HEK293 (cell line): ENCODE results near the gene NLGN1.

Source experiments
- CTCF ChIA-PET: fragments of 350-600 bp; formaldehyde crosslinking; extraction: SDS; loops from one replicate; lab custom pipeline; 2021; ENCODE audit warnings: antibody characterized with exemption; lab: Yijun Ruan, JAX
- POLR2A ChIA-PET: fragments of 300-600 bp; formaldehyde crosslinking; extraction: SDS; loops from one replicate; lab custom pipeline; 2020; ENCODE audit warnings: antibody characterized with exemption, inconsistent platforms; lab: Yijun Ruan, JAX
- H3K27ac ChIP-seq: fragments of 200-500 bp; sonication (Bioruptor generic); 2 replicates; pipeline ENCODE4 v1.5.1; 2014; ENCODE audit warnings: low read depth, low read length, control low read depth, inconsistent platforms; ENCODE audit errors: extremely low read depth
- H3K36me3 ChIP-seq, 2 experiments: fragments of 200-500 bp in 1 of 2; sonication (Bioruptor generic) in 1 of 2; 1 replicate in 1 of 2; 2 replicates in 1 of 2; pipeline ENCODE4 v1.5.1; 2014 to 2017; ENCODE audit warnings: inconsistent platforms in 2 of 2, low read length in 2 of 2; ENCODE audit not compliant: control insufficient read depth in 2 of 2, insufficient read depth in 1 of 2
- H3K4me1 ChIP-seq: fragments of 200-500 bp; sonication (Bioruptor generic); 2 replicates; pipeline ENCODE4 v1.5.1; 2014; ENCODE audit warnings: mild to moderate bottlenecking, low read length, inconsistent platforms; ENCODE audit not compliant: control insufficient read depth, insufficient read depth
- H3K4me3 ChIP-seq: 2 replicates; pipeline ENCODE4 v1.5.1; 2011; ENCODE audit warnings: low read depth, mild to moderate bottlenecking, control low read depth, low read length, moderate library complexity
- H3K9me3 ChIP-seq: fragments of 200-500 bp; sonication (Bioruptor generic); 2 replicates; pipeline ENCODE4 v1.5.1; 2014; ENCODE audit warnings: low read depth, low read length, inconsistent platforms; ENCODE audit not compliant: control insufficient read depth, insufficient read depth
- BCL6B ChIP-seq: fragments of 450-650 bp; formaldehyde crosslinking; IDR thresholded peaks from 2 replicates; pipeline ENCODE4 v1.5.1; 2017; ENCODE audit warnings: missing biosample characterization, missing genetic modification characterization
- GLIS2 ChIP-seq: fragments of 450-650 bp; formaldehyde crosslinking; IDR thresholded peaks from 2 replicates; pipeline ENCODE4 v1.5.1; 2016; ENCODE audit warnings: missing biosample characterization, missing genetic modification characterization
- HOXD13 ChIP-seq: sonication (generic); formaldehyde crosslinking; IDR thresholded peaks from 2 replicates; pipeline ENCODE4 v1.8.0; 2022; ENCODE audit warnings: missing genetic modification reagents, borderline replicate concordance
- KLF16 ChIP-seq: fragments of 450-650 bp; formaldehyde crosslinking; IDR thresholded peaks from 2 replicates; pipeline ENCODE4 v1.5.1; 2017; ENCODE audit warnings: missing biosample characterization, missing genetic modification characterization
- MYNN ChIP-seq: fragments of 450-650 bp; formaldehyde crosslinking; IDR thresholded peaks from 2 replicates; pipeline ENCODE4 v1.5.1; 2016; ENCODE audit warnings: missing biosample characterization, missing genetic modification characterization, borderline replicate concordance
- PRDM10 ChIP-seq: fragments of 450-650 bp; formaldehyde crosslinking; IDR thresholded peaks from 2 replicates; pipeline ENCODE4 v1.5.1; 2016; ENCODE audit warnings: missing biosample characterization, missing genetic modification characterization
- ZBTB1 ChIP-seq: fragments of 450-650 bp; formaldehyde crosslinking; IDR thresholded peaks from 2 replicates; pipeline ENCODE4 v1.5.1; 2016; ENCODE audit warnings: missing biosample characterization, missing genetic modification characterization
- ZBTB11 ChIP-seq: fragments of 450-650 bp; formaldehyde crosslinking; conservative IDR thresholded peaks from 2 replicates; pipeline ENCODE4 v1.5.1; 2016; ENCODE audit warnings: low read depth, missing biosample characterization, missing genetic modification characterization
- ZBTB6 ChIP-seq: fragments of 450-650 bp; formaldehyde crosslinking; IDR thresholded peaks from 2 replicates; pipeline ENCODE4 v1.5.1; 2017; ENCODE audit warnings: missing biosample characterization, missing genetic modification characterization
- ZNF211 ChIP-seq: fragments of 450-650 bp; formaldehyde crosslinking; IDR thresholded peaks from 2 replicates; pipeline ENCODE4 v1.5.1; 2016; ENCODE audit warnings: low read depth, missing biosample characterization, missing genetic modification characterization
- ZNF239 ChIP-seq: fragments of 450-650 bp; formaldehyde crosslinking; IDR thresholded peaks from 2 replicates; pipeline ENCODE4 v1.5.1; 2016; ENCODE audit warnings: missing biosample characterization, missing genetic modification characterization
- ZNF26 ChIP-seq: fragments of 450-650 bp; formaldehyde crosslinking; IDR thresholded peaks from 2 replicates; pipeline ENCODE4 v1.5.1; 2016; ENCODE audit warnings: missing biosample characterization, missing genetic modification characterization
- ZNF280D ChIP-seq: fragments of 450-650 bp; formaldehyde crosslinking; IDR thresholded peaks from 2 replicates; pipeline ENCODE4 v1.5.1; 2016; ENCODE audit warnings: missing biosample characterization, missing genetic modification characterization
- ZNF37A ChIP-seq: fragments of 450-650 bp; IDR thresholded peaks from 2 replicates; pipeline ENCODE4 v1.5.1; 2018; ENCODE audit warnings: missing biosample characterization, missing genetic modification characterization
- ZNF704 ChIP-seq: fragments of 450-650 bp; formaldehyde crosslinking; IDR thresholded peaks from 2 replicates; pipeline ENCODE4 v1.5.1; 2016; ENCODE audit warnings: missing biosample characterization, missing genetic modification characterization
- ZNF837 ChIP-seq: fragments of 450-650 bp; formaldehyde crosslinking; IDR thresholded peaks from 2 replicates; pipeline ENCODE4 v1.5.1; 2016; ENCODE audit warnings: missing biosample characterization, missing genetic modification characterization
- ZSCAN30 ChIP-seq: fragments of 450-650 bp; IDR thresholded peaks from 2 replicates; pipeline ENCODE4 v1.5.1; 2018; ENCODE audit warnings: missing biosample characterization, mild to moderate bottlenecking, missing genetic modification characterization, moderate library complexity
- ZSCAN5A ChIP-seq: fragments of 450-650 bp; formaldehyde crosslinking; IDR thresholded peaks from 2 replicates; pipeline ENCODE4 v1.5.1; 2016; ENCODE audit warnings: missing biosample characterization, missing genetic modification characterization

The NLGN1 gene

GRCh38 chr3:173933113-173933512, 535.6 kb downstream of the NLGN1 start:
- no peaks in the 10 kb centered on the region for H3K36me3 ChIP-seq
- ChIA-PET POLR2A (no interaction called here), CTCF (interaction anchor here (1.2 to 1.4 kb wide), 2 partner anchors 70 to 85 kb away, joined by 3 read pairs; no protein-coding TSS in a partner anchor)
- TF ChIP-seq ZBTB6 (tag by site-specific recombination): no peak
- TF ChIP-seq ZNF704 (tag by site-specific recombination): no peak
- no peak for TF ChIP-seq ZNF837 (tag by site-specific recombination)
- no peak for TF ChIP-seq BCL6B (tag by site-specific recombination)
- no peak for TF ChIP-seq ZSCAN30 (tag by site-specific recombination)
- no peak for TF ChIP-seq HOXD13 (CRISPR knock-in tag)
- TF ChIP-seq ZNF37A (tag by site-specific recombination): no peak
- TF ChIP-seq ZNF26: no peak
- TF ChIP-seq ZBTB11 (tag by site-specific recombination): no peak
- TF ChIP-seq ZBTB1 (tag by site-specific recombination): no peak
- no peak overlapping the region for H3K27ac ChIP-seq
- H3K9me3 ChIP-seq: no peaks in the 10 kb centered on the region
- H3K4me3 ChIP-seq: no peak overlapping the region
- peaks cover 6% of the 10 kb centered on the region for H3K4me1 ChIP-seq

GRCh38 chr3:173936316-173936715, 538.8 kb downstream of the NLGN1 start:
- no peak overlapping the region for H3K27ac ChIP-seq
- no peak overlapping the region for H3K4me3 ChIP-seq
- H3K9me3 ChIP-seq: no peaks in the 10 kb centered on the region
- CTCF ChIA-PET: no interaction called here
- H3K36me3 ChIP-seq: no peaks in the 10 kb centered on the region
- peaks cover 6% of the 10 kb centered on the region for H3K4me1 ChIP-seq
- POLR2A ChIA-PET: no interaction called here
- TF ChIP-seq MYNN (tag by site-specific recombination) (no peak), ZSCAN5A (tag by site-specific recombination) (no peak), PRDM10 (no peak), KLF16 (tag by site-specific recombination) (no peak), ZNF239 (no peak), ZNF211 (tag by site-specific recombination) (no peak), ZNF280D (tag by site-specific recombination) (no peak), GLIS2 (tag by site-specific recombination) (no peak)
